CD4-positive, alpha-beta T cell treated with Interleukin-6 at 100 ng/mL for 8 hours (primary cell): ENCODE measurements around the gene RAP1A.

ENCODE experiments used
- DNase-seq: peaks from one replicate; pipeline ENCODE4 v3.0.0-alpha.2; 2020; ENCODE audit warnings: mixed read lengths, low spot score

The RAP1A gene

GRCh38 chr1:111619635-111620440, at the start of gene RAP1A:
RAP1A (plus strand) TSS chr1:111619789; CDS start chr1:111691361, 71,572 bp downstream.
- peak; percentile 93 for DNase-seq

- DNase-seq: no peak
These were observed 49.7 kb upstream of the RAP1A start for GRCh38 chr1:111569913-111570312.

- DNase-seq: peak; percentile 20
These were observed 48.8 kb upstream of the RAP1A start for GRCh38 chr1:111570781-111571181.

GRCh38 chr1:111571239-111571638, 48.4 kb upstream of the RAP1A start:
- no peak for DNase-seq

- no peak for DNase-seq
These were observed 47.6 kb upstream of the RAP1A start for GRCh38 chr1:111571987-111572386.

- DNase-seq: no peak
These were observed 43.0 kb upstream of the RAP1A start for GRCh38 chr1:111576547-111576946.

- no peak for DNase-seq
These were observed 41.8 kb upstream of the RAP1A start for GRCh38 chr1:111577814-111578213.

GRCh38 chr1:111581166-111581565, 38.4 kb upstream of the RAP1A start:
- DNase-seq: no peak

- DNase-seq: no peak
These were observed 37.6 kb upstream of the RAP1A start for GRCh38 chr1:111582016-111582415.

- no peak for DNase-seq
These were observed 36.7 kb upstream of the RAP1A start for GRCh38 chr1:111582644-111583618.

GRCh38 chr1:111585447-111586086, 34.0 kb upstream of the RAP1A start:
- no peak for DNase-seq

GRCh38 chr1:111586112-111586511, 33.5 kb upstream of the RAP1A start:
- no peak for DNase-seq

GRCh38 chr1:111587509-111588174, 31.9 kb upstream of the RAP1A start:
- DNase-seq: no peak

GRCh38 chr1:111591937-111592336, 27.7 kb upstream of the RAP1A start:
- no peak for DNase-seq

GRCh38 chr1:111592389-111593361, 26.9 kb upstream of the RAP1A start:
- peak; percentile 94 for DNase-seq

GRCh38 chr1:111593403-111594305, 25.9 kb upstream of the RAP1A start:
- DNase-seq: no peak

GRCh38 chr1:111594306-111594693, 25.3 kb upstream of the RAP1A start:
- no peak for DNase-seq

- DNase-seq: no peak
These were observed 23.8 kb upstream of the RAP1A start for GRCh38 chr1:111595807-111596206.

GRCh38 chr1:111596499-111596898, 23.1 kb upstream of the RAP1A start:
- peak; percentile 77 for DNase-seq

- DNase-seq: no peak
These were observed 22.2 kb upstream of the RAP1A start for GRCh38 chr1:111597426-111597825.
